GM18502 (cell line): ENCODE data around the gene CSTPP1.

Source experiments
- ATAC-seq: cut with Tn5 transposase; IDR thresholded peaks from one replicate; pipeline ENCODE4 v1.9.1; 2021; ENCODE audit warnings: mild to moderate bottlenecking; ENCODE audit not compliant: unreplicated experiment, poor library complexity

CSTPP1 gene

DNA sequence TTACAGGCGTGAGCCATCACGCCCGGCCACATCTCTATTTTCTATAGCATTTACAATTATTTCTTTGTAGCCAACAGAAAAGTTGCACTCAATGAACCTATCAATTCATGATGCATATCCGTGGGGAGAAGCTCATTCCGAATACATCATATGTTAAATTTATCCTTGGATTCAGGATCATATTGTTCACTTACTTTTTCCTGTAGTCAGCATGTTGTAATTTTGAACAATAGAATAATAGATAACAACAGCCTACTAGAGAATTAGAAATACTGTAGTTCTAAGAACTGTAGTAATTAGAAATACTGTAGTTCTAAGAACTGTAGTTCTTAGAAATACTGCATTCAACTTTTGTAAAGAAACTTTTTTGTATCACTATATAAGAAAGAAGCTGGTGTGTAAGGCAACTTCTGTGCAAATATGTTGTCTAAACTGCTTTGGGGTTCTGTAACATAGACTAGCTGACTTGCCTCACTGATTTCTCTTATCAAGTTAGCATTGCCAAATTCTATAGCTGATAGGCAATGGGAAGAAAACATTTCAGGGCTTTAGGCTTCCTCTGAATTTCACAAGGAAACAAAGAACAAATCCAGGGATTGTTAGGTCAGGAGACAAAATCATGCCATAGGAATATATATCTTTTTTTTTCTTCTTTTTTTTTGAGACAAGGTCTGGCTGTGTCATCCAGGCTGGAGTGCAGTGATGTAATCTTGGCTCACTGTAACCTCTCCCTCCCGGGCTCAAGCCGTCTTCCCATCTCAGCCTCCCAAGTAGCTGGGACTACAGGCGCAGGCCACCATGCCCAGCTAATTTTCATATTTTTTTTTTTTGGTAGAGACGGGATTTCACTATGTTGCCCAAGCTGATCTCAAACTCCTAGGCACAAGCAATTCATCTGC is 91.9 kb downstream of the CSTPP1 start:
- no peak for ATAC-seq

GRCh38 chr11:47033439-47033838 is 96.9 kb downstream of the CSTPP1 start:
- no peak for ATAC-seq

DNA sequence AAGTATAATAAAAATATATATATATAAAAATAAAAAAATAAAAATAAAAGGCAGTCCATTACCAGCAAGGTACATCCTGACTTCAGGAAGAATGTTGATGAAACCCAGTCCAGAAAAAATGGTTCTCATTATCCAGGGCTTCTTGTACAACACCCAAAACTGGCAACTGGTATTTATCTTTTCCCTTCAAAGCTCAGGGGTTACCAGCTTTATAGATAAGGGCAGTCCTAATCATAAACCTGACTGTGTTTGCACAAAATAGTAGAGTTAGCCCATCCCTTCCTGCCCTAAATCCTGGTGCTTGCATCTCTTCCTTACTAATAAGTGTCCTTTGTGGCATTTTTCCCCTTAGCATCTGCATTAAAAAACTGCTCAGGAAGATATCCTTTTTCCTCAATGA is 97.5 kb downstream of the CSTPP1 start:
- no peak for ATAC-seq

DNA sequence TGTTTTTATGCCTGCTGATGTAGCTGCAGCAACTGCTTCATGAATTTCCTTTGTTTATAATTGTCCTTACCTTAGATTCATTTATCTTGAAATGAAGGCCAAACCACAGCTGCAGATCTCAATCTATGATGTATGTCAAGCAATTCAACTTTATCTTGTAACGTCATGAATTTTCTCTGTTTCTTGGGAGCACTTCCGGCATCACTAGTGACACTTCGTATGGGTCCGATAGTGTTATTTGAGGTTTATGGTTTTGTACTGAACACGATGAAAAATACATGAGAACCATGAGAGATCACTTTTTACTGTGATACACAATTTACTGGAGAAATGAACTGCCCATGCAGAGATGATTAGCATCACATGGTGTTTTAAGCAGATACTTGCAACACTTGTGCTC is 98.5 kb downstream of the CSTPP1 start:
- no peak for ATAC-seq

GRCh38 chr11:47044119-47044518 is 107.6 kb downstream of the CSTPP1 start:
- no peak for ATAC-seq

DNA sequence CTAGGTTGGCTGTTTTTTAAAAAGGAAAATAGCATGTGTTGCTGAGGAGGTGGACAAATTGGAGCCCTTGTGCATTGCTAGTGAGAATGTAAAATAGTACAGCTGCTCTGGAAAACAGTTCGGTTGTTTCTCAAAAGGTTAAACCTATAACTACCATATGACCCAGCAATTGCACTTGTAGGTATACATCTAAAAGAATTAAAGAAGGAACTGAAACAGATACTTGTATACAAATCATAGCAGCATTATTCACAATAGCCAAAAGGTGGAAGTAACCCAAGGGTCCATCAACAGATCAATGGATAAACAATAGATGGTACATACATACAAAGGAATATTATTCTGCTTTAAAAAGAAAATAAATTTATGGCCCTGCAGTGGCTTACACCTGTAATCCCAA is 111.4 kb downstream of the CSTPP1 start:
- ATAC-seq, result no peak

DNA sequence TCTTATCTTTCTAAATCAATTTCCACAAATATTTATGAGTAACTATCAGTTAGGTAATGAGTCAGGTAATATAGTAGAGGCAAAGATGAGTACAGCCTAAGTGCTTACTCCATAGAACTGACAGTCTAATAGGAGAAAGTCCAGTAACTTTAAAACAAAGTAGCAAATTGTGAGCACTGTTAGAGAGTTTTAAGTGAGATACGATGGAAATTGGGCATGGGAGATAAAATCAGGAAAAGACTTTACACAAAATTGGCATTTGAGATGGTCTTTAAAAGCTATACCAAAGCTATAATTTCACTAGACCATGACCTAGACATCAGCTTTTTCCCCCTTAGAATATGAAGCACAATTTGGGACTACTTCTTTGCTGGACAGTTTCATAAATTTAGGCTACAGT is 113.7 kb downstream of the CSTPP1 start:
- no peak for ATAC-seq

DNA sequence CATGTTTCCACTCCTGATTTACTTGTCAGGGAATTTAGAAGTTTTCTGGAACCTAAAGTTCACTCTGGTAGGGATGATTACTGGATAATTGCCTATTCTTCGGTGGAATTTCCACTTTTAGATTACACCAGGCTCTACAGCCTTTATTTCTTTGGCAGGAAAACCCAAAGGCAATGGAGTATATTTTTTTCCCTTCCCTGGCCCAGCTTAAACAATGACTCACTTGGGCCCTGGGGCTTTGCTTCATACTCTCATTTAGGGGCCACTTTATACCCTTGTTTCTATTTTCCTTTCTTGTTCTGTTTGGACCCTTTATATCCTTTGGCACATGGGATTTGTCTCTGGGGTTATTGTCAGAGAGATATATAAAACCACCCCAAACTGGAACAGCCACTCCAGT is 114.7 kb downstream of the CSTPP1 start:
- ATAC-seq, result no peak

DNA sequence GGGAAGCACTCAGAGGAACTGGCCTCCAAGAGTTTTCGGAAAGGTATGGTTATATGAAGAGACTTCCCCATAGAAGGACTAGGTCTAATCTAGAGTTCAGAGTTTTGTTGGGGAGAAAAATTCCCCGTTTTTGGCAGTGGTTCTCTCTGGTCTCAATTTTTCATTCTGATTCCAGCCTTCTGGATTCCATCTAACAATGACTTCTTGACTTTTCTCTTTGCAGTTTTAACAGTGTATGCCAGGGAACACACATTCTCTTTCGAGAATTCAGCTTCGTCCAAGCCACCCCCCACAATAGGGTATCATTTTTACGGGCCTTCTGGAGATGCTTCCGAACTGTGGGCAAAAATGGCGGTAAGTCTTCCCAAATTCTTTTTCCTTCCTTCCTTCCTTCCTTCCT is 115.6 kb downstream of the CSTPP1 start:
- ATAC-seq, result no peak

DNA sequence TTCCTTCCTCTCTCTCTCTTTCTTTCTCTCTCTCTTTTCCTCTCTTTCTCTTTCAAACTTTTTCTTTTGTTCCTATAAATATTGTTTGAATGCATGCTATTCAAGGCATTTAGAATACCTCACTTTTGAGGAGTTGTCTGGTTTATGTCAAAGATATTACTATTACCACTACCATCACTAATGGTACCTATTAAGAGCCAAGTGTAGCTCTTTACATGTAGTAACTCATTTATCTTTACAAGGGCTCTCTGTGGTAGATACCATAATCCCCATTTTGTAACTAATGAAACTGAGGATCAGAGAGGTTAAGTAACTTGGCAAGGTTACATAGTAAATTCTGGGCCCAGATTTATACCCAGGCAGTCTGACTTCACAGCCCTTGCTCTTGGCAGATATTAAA is 116.0 kb downstream of the CSTPP1 start:
- ATAC-seq, result no peak

DNA sequence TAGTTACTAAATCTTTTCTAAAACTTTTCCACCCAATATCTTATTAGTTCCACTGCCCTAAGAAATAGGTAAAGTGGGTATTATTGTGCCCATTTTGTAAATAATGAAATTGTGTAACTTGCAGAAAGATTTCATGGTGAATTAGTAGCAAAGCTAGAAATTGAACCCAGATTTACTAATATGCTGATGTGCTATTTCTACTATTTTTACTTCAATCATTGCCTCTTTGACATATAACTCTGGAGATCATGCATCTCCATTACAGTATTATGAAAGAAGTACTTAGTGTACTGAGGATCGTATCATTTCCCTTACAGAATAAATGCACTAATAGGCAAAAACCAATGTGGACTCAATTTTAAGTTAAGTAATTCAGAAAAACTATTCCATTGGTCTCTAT is 119.0 kb downstream of the CSTPP1 start:
- ATAC-seq, result no peak

DNA sequence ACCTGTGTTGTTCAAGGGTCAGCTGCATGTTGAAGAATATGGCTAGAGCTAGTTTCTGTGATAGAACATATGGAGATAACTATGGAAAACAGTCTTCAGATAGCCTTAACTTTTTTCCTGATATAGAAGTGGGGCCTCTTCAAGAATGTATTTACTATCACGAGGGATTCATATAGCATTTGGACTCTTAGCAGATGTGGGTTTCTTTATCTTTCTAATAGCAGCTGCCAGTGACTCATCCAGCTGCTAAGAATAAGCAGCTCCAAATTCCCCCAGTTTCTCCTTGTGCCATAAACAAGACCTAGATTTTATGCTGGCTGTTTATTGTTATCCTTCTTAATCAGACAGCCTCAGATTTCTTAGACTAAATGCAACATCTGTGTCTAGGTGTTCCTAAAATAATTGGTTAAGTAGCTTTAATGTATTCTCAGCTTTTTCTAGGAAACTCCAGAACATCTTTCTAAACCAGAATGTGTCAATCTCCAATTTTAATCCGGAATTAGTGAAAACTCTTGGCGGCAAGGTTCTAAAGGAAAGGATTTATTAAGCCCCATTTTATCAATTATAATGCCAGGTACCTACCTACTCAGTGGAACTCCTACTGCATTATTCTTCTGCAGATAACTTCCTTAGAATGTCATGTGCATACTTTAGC is 119.8 kb downstream of the CSTPP1 start:
- no peak for ATAC-seq

GRCh38 chr11:47057365-47057764 is 120.8 kb downstream of the CSTPP1 start:
- no peak for ATAC-seq

- no peak for ATAC-seq
These were observed 124.2 kb downstream of the CSTPP1 start for GRCh38 chr11:47060807-47061206.

DNA sequence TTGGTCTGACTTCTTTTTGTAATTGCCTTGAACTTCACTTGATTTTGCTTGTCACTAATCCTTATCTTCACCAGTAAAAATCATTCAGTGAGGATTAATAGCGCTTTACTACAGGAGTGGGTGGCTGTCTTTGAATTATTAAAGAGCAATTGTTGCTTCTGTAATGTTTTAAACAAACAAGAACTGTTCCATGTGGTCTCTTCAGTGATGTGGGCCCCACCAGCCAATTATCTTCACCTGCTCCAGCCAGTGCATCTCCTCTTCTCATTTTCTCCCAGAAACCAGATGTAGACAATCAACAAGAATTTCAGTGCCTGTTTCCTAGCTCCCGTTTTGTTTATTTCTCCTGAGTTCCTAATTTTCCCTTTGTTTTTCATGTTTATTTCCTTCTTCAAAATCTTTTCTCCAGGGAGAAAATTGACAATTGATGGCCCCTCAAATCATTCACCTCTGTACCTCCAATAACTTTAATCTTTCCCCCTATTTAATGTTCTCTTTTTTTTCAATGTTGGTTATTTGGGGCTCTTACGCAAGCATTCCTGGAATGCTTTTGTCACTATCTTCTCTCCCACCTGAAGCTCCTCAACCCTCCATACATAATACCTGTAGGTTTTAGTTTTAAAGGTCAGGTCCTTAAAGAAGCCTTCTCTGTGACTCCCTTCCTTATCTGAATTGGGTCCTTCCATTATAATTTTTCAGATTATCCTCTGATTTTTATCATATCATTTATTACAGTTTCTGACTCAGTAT is 125.0 kb downstream of the CSTPP1 start:
- ATAC-seq, result no peak

DNA sequence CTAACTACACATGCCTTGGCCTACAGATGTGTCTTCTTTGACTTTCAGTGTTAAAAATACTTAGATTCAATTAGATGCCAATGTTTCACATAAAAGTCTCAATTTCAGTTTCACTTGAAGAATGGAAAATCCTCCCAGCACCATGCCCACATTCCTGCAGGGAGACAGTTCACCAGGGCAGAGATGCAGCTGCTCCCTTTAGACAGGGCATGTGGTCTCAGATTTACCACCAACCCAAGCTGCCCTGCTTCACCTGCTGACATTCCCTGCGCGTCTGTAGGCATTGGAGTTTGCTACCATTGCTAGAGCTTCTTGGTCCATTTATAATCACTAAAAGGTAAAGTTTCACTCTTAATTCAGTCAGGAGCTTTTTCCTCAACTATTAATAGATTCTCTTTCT is 126.2 kb downstream of the CSTPP1 start:
- ATAC-seq, result no peak

GRCh38 chr11:47067401-47067800 is 130.8 kb downstream of the CSTPP1 start:
- no peak for ATAC-seq

- ATAC-seq, result no peak
These were observed 134.2 kb downstream of the CSTPP1 start for GRCh38 chr11:47070769-47071168.

GRCh38 chr11:47071341-47071740 is 134.8 kb downstream of the CSTPP1 start:
- no peak for ATAC-seq

- no peak for ATAC-seq
These were observed 135.3 kb downstream of the CSTPP1 start for GRCh38 chr11:47071791-47072261.
